ENCODE data around the gene PAQR6.

GRCh38 chr1:156281693-156282478 is 34.0 kb upstream of the PAQR6 start:
- TF ChIP-seq POLR2A (IDR thresholded peaks at IDR 0.05) (no peak), CTCF (IDR thresholded peaks at IDR 0.05) (no peak)
